HG02943 (cell line): ENCODE data around the gene ZNF181.

Source experiments
- ATAC-seq: cut with Tn5 transposase; IDR thresholded peaks from one replicate; pipeline ENCODE4 v1.9.1; 2021; ENCODE audit warnings: mild to moderate bottlenecking, low read depth, moderate library complexity; ENCODE audit not compliant: unreplicated experiment

The ZNF181 gene

GRCh38 chr19:34744896-34745690 is 11.1 kb downstream of the ZNF181 start:
- no peak for ATAC-seq

DNA sequence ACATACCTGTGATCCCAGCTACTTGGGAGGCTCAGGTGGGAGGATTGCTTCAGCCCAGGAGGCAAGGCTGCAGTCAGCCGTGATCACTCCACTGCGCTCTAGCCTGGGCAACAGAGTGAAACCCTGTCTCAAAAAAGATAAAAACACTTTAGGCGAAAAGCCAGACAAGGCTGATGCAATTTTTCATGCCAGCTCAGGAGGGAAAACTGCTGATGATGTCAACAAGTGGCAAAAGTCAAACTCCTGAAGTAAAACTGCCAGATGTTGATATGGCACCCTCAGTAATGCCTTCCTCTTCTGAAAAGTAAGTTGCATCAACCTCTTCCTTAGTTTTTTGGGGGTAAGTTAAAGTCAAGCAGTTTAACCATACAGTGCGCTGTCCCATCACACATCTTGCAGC is 23.4 kb downstream of the ZNF181 start:
- no peak for ATAC-seq

DNA sequence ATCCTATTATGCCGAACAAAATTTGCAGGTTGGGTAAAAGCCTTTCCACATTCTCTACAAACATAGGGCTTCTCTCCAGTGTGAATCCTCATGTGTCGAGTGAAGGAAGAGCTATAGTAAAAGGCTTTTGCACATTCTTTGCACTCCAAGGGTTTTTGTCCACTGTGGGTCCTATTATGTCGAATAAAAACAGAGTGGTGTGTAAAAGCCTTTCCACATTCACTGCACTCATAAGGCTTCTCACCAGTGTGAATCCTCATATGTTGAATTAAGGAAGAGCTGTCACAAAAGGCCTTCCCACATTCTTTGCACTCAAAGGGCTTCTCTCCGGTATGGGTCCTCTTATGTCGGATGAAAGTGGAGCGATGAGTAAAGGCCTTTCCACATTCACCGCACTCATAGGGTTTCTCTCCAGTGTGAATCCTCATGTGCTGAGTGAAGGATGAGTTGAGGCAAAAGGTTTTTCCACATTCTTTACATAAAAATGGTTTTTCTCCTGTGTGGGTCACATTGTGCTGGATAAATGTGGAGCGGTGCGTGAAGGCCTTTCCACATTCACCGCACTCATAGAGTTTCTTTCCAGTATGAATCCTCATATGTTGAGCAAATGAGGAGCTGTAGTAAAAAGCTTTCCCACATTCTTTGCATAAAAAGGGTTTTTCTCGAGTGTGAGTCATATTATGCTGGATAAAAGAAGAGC is 25.3 kb downstream of the ZNF181 start:
- no peak for ATAC-seq

DNA sequence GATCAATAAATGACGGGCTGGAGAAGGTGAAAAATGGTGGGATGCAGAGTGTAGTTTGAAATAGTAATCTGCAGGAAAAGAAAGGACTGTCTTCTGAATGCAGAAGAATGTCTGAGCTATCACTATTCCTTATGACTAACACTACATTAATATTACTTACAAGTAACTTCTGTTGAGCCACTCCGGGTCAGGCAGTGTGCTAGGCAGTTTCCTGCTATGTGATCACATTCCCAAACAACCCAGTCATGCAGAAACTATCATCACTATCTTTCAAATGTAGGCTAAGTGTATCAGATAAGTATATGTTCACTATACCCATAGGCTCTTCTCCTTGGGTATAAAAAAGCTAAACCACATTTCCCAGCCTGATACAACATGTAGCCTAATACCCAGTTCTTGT is 32.3 kb downstream of the ZNF181 start:
- no peak for ATAC-seq

GRCh38 chr19:34767951-34768350 is 33.9 kb downstream of the ZNF181 start:
- ATAC-seq = no peak

GRCh38 chr19:34772697-34773554 is 38.9 kb downstream of the ZNF181 start, which contains the start of gene ZNF599:
ZNF599 (minus strand) TSS chr19:34773215; CDS start chr19:34772841, 374 bp downstream.
- peak; percentile 99 for ATAC-seq

DNA sequence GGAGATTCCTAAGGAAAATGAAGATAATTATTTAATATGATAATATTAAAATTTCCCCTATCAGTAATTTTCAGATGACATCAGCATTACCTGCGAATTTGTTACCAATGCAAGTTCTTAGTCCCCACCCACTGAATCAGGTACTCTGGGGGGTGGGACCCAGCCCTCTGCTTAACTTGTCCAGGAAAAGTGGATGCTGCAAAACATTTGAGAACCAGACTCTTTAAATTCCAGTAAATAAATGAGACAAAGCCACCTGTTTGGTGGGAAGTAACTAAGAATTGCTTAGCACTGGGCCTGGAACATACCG is 39.5 kb downstream of the ZNF181 start:
- ATAC-seq = no peak

DNA sequence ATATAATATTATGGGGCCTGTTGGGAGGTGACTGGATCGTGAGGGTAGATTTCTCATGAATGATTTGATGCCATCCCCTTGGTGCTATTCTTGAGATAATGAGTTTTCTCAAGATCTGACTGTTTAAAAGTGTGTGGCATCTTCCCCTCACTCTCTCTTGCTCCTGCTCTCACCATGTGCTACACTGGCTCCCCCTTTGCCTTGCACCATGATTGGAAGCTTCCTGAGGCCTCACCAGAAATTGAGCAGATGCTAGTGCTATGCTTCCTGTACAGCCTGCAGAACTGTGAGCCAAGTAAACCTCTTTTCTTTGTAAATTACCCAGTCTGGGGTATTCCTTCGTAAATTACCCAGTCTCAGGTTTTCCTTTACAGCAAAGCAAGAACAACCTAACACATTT is 40.8 kb downstream of the ZNF181 start:
- no peak for ATAC-seq

GRCh38 chr19:34778342-34778741 is 44.3 kb downstream of the ZNF181 start:
- ATAC-seq = no peak

GRCh38 chr19:34779652-34780051 is 45.6 kb downstream of the ZNF181 start:
- ATAC-seq = no peak

- ATAC-seq = no peak
Observed at GRCh38 chr19:34786236-34786635, 52.2 kb downstream of the ZNF181 start.

DNA sequence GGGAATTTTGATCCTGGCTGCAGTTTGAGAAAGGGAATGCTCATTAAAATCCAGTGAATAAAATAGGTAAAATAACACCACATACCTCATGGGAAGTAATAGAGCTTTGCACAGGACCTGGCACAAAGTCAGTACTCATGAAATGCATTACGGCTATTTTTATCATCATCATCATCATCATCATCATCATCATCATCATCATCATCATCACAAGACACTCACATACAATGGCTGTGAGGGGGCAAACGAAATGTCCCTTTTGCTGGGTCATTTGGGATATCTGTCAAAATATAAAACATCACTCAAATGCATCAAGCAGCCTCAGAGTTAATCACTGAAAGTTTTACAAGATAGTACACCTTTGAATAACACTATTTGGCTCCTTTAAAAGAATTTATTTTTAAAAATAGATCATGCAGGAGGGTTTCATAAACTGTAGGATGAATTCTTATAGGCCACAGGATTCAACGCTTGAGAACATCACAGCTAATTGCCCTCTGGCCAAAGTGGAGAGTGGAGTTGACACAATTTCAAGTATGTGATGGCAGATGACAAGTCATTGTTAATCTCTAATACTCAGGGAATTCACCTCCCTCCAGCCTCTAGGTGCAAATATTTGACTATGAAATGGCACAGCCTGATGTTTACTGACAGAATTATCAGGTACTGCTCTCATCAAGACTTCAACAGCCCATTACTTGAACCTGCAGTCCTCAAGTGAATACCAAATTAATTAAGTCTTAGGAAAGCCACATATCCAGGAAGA is 53.2 kb downstream of the ZNF181 start:
- ATAC-seq = no peak

DNA sequence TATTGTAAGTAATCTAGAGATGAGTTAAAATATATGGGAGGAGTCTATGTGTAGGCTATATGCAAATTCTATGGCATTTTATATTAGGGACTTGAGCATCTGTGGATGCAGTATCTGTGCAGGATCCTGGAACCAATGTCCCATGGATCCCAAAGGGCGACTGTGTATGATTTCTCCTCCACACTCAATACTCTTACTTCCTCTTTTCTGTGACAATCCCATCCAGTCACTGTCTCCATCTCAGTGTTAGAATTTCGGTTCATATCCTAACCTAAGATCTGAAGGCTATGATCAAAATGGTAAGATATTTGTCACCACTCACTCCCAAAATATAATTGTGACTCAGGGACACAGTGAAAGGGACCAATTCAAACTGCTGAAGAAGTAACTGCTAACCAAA is 54.0 kb downstream of the ZNF181 start:
- ATAC-seq = no peak

DNA sequence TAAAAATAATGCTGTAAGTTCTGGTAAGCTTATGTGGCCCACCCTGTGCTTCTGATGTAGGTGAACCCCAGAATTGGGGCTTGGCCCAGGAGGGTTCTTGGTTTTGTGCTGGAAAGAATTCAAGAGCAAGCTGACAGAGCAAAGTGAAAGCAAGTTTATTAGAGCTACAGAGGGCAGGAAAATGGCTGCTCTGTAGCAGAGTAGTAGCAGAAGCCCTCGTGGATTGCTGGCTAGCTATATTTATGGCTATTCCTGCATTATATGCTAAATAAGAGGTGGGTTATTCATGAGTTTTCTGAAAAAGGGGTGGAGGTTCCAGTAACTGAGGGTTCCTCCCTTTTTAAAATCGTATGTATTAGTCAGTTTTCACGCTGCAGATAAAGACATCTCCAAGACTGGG is 59.5 kb downstream of the ZNF181 start:
- no peak for ATAC-seq

- no peak for ATAC-seq
Observed at GRCh38 chr19:34794066-34794960, 60.3 kb downstream of the ZNF181 start.
